HG03521 (cell line): Measurements from ENCODE around the gene EXPH5.
"Not testable (repeated sequence)": the region's sequence is repeated elsewhere in the genome, so short reads cannot be mapped to it uniquely, and the experiment has no call there.

Experiments used
- ATAC-seq: cut with Tn5 transposase; IDR thresholded peaks from one replicate; pipeline ENCODE4 v1.9.1; 2021; ENCODE audit warnings: mild to moderate bottlenecking, moderate library complexity; ENCODE audit not compliant: unreplicated experiment

Gene EXPH5, protein sequence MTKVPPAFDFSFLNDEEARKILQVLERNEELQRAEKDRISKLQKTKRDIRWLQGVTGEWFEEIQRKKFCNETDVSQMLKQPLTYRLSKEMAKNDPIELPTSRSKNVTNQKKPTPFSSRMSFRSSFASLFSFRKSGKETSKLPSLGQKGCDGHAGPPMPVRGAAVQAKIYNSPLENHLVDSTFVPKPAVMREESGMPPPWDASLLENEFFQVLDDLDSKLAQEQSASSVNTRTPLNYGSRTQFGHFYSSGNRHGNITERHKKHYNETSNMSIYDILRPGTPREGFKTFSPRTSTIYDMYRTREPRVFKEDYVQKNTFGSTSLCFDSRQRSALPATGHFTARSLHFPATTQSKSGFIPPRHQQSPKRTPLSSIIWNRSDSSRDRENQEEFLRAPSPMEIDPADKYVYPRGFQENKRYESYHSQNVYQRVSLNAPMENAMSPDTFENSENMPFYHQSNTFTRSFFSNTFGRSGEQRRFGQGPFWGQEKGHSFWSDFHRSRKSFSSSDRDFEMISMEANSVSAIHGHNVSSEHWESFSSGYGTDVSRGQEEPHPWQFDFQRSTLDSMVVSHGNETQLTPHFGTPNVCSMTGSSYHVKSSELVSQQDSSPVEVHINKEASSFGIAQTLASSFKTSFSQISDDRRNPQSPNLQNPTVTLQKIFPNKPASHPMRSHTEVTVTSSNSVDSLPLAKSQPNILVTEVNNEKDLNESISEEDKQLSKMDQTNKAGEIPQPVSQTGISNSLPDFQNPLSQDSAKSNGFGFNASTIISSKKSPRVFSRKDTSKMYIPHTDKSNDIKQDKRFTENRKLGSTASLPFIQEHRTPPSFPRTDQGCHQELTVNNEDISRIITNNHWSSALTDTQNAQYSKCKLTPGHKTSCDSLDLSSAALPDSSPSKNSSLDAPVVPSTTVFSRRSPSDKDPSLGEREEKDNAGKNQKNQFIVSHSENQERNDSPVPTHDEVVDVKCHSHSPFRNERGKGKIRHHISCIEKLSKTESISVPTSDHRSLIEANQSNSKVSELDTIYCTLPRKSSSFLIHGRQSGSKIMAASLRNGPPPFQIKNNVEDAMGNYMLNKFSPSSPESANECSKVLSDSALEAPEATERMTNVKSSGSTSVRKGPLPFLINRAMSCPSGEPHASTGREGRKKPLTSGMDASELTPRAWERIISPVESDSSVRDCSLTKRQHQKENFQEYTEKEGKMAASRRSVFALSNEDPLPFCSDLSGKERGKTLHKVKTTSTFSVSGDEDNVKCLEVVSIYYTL (N-terminal part only)

DNA sequence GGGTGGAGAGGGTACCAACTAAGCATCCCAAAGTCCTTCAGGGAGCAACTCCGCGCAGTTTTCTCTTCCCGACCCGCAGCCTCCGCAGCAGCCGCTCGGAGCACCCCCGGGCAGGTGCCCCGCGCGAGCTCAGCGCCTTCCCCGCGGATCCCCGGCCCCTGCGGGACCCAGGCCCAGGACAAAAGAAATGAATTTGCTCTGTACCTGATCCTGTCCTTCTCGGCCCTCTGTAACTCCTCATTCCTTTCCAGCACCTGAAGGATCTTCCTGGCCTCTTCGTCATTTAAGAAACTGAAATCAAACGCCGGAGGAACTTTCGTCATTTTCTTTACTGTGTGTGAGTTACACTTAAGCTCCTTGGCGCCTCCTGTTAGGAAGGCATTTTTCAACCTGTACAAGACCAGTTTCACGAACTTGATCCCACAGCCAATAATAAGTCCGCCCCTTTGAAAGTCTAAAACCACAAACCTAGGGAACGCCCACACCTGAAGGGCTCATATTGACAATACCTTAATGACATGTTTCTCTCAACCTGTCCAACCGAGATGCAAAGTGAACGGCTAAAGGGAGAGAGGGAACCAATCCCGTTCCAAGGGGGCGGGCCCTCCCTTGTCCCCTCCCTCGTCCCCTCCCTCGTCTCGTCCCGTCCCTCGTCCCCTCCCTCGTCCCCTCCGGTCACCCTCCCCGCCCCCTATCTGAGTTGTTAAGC is at the start of gene EXPH5:
Gene EXPH5 (minus strand): TSS at position 555 of the 709 bp plus-strand sequence. CDS start 232 bp downstream, at position 323.
- ATAC-seq = peak; percentile 90

- not testable (repeated sequence) for ATAC-seq
Observed at GRCh38 chr11:108641752-108642151, 48.2 kb upstream of the EXPH5 start.

GRCh38 chr11:108639146-108639545 is 45.6 kb upstream of the EXPH5 start:
- no peak for ATAC-seq

- no peak for ATAC-seq
Observed at GRCh38 chr11:108636222-108636621, 42.7 kb upstream of the EXPH5 start.

DNA sequence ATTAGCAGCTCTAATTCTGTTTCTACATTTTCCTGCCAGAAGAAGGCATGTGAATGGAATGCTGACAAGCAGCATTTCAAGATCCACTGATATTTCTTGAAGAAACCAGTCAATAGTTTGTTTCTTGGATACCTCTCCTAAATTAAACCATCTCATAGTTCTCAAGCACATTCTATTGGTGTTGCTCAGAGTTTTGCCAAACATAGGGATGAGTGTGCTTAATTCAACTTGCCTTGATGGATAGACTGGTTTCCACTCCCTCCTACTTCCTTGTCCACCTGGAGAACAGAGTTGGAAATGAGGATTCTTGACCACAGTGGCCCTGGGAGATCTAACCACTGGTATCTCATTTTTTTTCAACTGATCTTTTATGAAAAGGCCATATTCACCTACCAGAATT is 41.5 kb upstream of the EXPH5 start:
- ATAC-seq = no peak

DNA sequence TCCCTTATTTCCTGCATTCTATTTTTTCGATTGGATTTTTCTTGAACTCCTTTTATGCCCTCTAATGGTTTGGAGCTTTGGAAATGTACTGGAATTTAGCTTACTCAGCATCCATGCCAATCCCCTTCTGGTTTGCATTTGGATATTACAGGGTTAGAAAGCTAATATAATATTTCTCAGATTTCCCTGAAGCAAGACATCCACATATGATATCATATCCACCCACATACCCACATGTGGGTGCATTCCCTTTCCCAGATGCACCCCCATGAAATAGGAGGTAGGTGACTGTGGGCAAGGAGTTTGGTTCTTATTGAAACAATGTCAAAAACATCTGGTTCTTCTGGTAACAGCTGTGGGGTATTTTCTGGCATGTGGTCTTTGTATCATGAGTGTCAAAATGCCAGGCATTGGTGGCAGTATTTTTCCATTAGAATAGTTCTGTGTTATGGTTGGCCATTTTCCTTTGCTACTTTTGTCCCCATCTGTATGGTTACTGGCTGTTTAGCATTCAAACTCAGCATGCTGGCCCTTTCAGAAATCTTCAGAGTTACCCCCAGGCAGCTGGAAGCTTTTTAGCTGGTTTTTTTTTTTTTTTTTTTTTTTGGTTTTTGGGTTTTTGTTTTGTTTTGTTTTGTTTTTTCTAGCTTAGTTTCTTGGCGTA is 38.6 kb upstream of the EXPH5 start:
- ATAC-seq = no peak

GRCh38 chr11:108629274-108629673 is 35.7 kb upstream of the EXPH5 start:
- ATAC-seq = no peak

- no peak for ATAC-seq
Observed at GRCh38 chr11:108628812-108629211, 35.2 kb upstream of the EXPH5 start.

- ATAC-seq = no peak
Observed at GRCh38 chr11:108628326-108628725, 34.8 kb upstream of the EXPH5 start.

DNA sequence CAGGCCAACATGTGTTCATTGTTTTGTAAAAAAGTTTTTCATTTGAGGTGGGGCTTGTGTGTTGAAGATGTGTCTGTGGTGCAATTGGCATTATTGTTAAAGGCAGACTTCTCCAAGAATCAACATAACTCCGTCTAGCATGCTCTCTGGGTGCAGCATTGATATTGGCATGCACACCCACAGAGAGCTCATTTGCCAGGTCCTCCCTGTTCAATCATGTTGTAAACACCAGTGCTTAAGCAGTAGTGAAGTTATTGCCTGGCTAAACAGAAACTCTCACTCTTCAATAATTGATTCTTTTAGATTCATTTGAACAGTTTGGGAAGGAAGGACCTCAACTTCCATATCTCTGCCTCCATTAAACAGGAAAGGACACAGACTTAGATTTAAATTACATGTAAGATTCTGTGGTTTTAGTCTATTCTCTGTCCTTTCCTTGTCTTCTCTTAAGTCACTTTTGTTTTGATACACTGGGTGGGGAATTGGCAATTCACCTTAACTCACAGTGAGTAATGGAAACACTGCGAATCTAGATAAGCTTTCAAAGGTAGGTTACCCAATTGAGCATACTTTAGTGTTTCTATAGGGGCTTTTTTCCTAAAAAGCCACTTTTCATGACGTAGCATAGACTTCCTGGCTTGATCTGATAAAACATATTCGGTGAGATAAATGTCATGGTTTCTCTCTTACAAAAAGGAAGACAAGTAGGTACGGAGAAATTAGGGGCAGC is 30.8 kb upstream of the EXPH5 start:
- ATAC-seq = no peak

DNA sequence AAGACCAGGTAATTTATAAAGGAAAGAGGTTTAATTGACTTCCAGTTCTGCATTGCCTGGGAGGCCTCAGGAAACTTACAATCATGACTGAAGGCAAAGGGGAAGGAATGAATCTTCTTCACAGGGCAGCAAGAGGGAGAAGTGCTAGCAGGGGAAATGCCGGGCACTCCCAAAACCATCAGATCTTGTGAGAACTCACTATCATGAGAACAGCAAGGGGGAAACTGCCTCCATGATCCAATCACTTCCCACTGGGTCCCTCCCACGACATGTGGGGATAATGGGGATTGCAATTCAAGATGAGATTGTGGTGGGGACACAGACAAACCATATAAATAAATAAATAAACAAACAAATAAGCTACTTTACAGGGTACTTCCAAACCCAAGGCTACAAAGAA is 28.8 kb upstream of the EXPH5 start:
- no peak for ATAC-seq

DNA sequence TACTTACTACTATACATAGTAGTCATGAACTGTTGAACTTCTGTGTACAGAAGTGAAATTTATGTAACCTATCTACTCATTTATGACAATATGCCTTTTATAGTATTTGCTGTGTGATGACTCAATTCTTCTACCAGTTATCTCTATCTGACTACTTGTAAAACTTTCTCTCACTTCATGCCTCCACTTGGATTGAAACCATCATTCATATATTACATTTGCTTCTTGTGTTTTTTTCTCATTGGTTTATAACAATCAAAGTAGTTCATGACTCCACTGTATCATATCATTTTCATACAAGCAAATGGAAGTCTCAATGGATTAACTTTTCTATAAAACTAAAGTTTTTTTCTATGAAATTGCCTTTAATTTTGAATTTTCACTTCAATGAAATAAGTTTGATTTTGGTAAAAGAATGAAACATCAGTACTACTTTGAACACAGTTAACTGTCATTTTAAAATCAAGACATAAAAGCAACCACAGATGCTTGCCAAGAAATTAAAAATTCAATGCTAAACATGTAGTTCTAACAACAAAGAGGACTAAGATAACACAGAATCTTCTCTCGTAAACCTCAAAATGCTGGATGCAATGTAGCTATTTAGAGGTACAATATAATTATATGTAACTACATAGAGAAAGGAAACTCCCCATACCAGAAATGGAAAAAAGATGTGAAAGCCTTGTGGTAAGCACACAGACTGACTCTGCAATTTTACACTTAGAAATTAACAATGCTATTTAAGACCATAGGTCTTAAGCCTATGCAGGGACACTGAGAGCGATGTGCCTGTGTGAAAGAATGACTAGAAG is 27.6 kb upstream of the EXPH5 start:
- peak; percentile 81 for ATAC-seq

DNA sequence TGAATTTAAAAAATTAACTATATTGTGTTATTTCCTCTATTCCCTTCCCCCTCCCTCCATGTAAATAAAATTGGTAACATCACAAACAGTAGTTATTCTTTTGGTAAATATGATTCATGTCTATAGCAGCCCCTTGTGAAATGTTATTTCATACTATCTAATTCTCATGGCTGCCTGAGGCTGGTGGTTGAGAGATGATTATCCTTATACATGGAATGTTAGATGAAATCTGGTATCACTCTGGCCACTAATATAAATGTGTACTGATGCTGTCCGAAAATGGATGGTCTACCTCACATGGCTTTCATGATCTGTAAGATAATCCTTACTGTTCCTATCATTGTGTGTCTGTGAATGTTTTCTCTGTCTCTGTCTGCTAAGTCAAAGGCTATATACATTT is 25.0 kb upstream of the EXPH5 start:
- ATAC-seq = no peak

- ATAC-seq = no peak
Observed at GRCh38 chr11:108617055-108617454, 23.5 kb upstream of the EXPH5 start.

- ATAC-seq = no peak
Observed at GRCh38 chr11:108616549-108616948, 23.0 kb upstream of the EXPH5 start.

- ATAC-seq = no peak
Observed at GRCh38 chr11:108614086-108614485, 20.5 kb upstream of the EXPH5 start.

GRCh38 chr11:108609682-108610081 is 16.1 kb upstream of the EXPH5 start:
- no peak for ATAC-seq

DNA sequence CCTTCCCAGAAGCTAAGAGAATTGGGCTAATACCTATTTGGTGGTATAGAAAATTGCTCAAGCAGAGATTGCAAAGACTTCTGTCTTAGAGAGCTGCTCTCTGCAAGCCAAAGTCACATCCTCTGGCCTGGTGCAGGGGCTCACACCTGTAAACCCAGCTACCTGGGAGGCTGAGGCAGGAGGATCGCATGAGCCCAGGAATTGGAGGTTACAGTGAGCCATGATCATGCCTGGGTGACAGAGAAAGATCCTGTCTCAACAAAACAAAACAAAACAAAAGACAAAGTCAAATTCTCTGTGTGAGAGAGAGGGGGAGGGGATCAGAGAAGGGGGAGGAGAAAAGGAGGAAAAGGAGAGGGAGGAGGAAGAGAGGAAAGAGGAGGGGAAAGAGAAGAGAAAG is 15.0 kb upstream of the EXPH5 start:
- ATAC-seq = no peak
